Naive thymus-derived CD8-positive, alpha-beta T cell (primary cell): ENCODE measurements around the gene DCPS. TPM values are rescaled to one million over a fixed set of nuclear protein-coding genes. Genes with fewer than 3 reads are reported as not detected.
"Not testable (repeated sequence)": the region's sequence is repeated elsewhere in the genome, so short reads cannot be mapped to it uniquely, and the experiment has no call there.

Experiments used
- ATAC-seq, 2 donors: fragments of 150-1000 bp; cut with Tn5 transposase in 1 of 2; sonication (Bioruptor Pico), chemical (Tn5 transposase) in 1 of 2; 1 replicate in 1 of 2; 2 replicates in 1 of 2; pipeline ENCODE4 v1.10.0; 2021; ENCODE audit warnings: mild to moderate bottlenecking in 2 of 2, moderate library complexity in 2 of 2
- POLR2A ChIA-PET: fragments of 350-600 bp; sonication (Branson Sonifier 250); formaldehyde crosslinking; loops from one replicate; lab custom pipeline; 2021; ENCODE audit warnings: antibody characterized with exemption; lab: Charles Lee
- DNase-seq, 10 donors: peaks; one replicate each; pipeline versions ENCODE4 v3.0.0 to v3.0.0-alpha.2; 2020 to 2022
- H3K27ac Mint-ChIP-seq, 10 donors: one replicate each; pipeline ENCODE4 v1.8.0; 2020 to 2022; ENCODE audit warnings: mild to moderate bottlenecking in 10 of 10, mixed read lengths in 10 of 10, moderate library complexity in 4 of 10, inconsistent platforms in 1 of 10
- H3K27me3 Mint-ChIP-seq, 5 donors: one replicate each; pipeline ENCODE4 v1.8.0; 2021 to 2022; ENCODE audit warnings: mixed read lengths in 5 of 5
- H3K36me3 Mint-ChIP-seq, 3 donors: one replicate each; pipeline ENCODE4 v1.8.0; 2020 to 2022; ENCODE audit warnings: mixed read lengths in 3 of 3, mild to moderate bottlenecking in 2 of 3, inconsistent platforms in 1 of 3
- H3K4me1 Mint-ChIP-seq, 4 donors: one replicate each; pipeline ENCODE4 v1.8.0; 2021 to 2022; ENCODE audit warnings: mixed read lengths in 4 of 4
- H3K4me3 Mint-ChIP-seq, 10 donors: one replicate each; pipeline ENCODE4 v1.8.0; 2020 to 2022; ENCODE audit warnings: mild to moderate bottlenecking in 10 of 10, mixed read lengths in 10 of 10, moderate library complexity in 6 of 10, inconsistent platforms in 1 of 10
- H3K9me3 Mint-ChIP-seq, 9 donors: one replicate each; pipeline ENCODE4 v1.8.0; 2020 to 2022; ENCODE audit warnings: mixed read lengths in 9 of 9, mild to moderate bottlenecking in 3 of 9, inconsistent platforms in 1 of 9, moderate library complexity in 1 of 9
- polyA plus RNA-seq, 3 donors: library from polyadenylated mRNA; unstranded; fragments of 300-500 nt; fragmentation: Illumina TruSeq; gene quantifications; one replicate each; pipeline ENCODE4 v1.2.3, GENCODE V29; 2021
- total RNA-seq, 8 experiments: library from RNA in 2 of 8; stranded (reverse) in 2 of 8; gene quantifications; one replicate each; pipeline ENCODE4 v1.2.3 and lab custom pipeline; 2021 to 2026

Gene DCPS, protein sequence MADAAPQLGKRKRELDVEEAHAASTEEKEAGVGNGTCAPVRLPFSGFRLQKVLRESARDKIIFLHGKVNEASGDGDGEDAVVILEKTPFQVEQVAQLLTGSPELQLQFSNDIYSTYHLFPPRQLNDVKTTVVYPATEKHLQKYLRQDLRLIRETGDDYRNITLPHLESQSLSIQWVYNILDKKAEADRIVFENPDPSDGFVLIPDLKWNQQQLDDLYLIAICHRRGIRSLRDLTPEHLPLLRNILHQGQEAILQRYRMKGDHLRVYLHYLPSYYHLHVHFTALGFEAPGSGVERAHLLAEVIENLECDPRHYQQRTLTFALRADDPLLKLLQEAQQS
- total RNA-seq (10 to 100 TPM; 13.9 to 17.4 TPM), polyA plus RNA-seq (10 to 100 TPM; 36.7 to 47.2 (median 37.3) TPM), total RNA-seq (lab: John Stamatoyannopoulos, UW) (10.3 to 28.7 (median 22.7) reads per million in 6 experiments)

DNA sequence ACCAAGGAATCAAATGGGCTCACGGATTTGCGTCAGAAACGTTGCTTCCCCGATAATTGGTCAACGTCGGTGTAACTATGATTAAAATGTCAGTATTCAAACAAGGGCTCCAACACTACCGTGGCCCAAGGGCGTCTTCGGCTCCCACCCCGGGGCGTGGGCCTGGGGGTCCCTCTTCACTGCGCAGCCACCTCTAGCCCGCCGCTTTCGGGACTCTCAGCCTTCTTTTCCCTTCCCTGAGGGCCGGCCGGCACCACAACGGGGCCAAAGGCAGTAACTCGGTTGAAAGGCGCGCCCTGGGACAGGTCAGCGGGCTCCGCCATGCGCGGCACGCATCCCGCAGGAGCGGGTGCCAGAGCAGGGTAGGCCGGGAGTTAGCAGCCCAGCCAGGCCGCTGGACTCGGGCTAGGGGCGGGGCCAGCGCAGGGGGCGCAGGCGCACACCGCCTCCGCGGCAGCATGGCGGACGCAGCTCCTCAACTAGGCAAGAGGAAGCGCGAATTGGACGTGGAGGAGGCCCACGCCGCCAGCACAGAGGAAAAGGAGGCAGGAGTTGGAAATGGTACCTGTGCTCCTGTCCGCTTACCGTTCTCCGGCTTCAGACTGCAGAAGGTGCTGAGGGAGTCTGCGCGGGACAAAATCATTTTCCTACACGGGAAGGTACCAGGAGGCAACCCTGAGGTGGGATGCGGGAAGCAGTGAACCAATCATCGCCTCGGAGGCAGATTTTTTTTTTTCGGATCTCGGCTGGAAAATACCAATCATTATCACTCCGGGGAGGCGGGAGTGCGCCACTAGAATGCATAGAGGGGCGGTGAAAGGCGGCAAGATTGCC lies at the start of gene DCPS:
DCPS (plus strand) TSS at position 438 of the 834 bp plus-strand sequence; CDS start at position 459, 21 bp downstream.
- Mint-ChIP-seq H3K4me3 (peak within 1 kb of the TSS; percentile 88 to 99 (median 96)), H3K9me3 (no peaks in the 10 kb centered on the region), H3K27me3 (no peaks in the 10 kb centered on the region), H3K4me1 (peaks cover 16 to 45% (median 38%) of the 10 kb centered on the region in 4 donors), H3K36me3 (peaks cover 0 to 25% (median 5%) of the 10 kb centered on the region in 3 donors), H3K27ac (peak within 1 kb of the TSS; percentile 89 to 99 (median 98))
- POLR2A ChIA-PET = interaction anchor here (0.6 to 2.8 kb wide), 12 partner anchors 9 to 733 kb away, joined by 3 to 28 read pairs (median 4); partner anchors contain the start of genes FOXRED1, PUS3, SRPRA and TIRAP
- DNase-seq = peak; percentile 78 to 88 (median 86)
- peak; percentile 98 for ATAC-seq

DNA sequence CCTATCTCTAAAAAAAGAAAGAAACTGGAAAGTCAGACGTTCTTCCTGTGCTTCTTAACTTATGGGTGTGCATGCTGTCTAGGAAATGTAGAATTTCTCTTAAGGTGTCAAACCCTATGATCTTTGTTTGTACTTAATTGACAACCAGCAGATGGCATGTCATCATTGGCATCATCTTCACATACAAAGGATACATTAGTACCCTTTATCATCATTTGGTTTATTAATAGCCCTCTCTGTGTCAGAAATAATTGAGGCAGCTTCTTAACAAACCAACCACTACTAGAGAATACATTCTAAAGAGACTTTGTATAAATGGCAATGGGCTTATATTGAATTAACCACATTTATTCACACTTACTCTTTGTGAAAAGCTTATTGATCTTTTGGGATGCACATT lies 49.0 kb upstream of the DCPS start:
- POLR2A ChIA-PET = no interaction called here
- no peaks in the 10 kb centered on the region for H3K9me3 Mint-ChIP-seq
- H3K4me3 Mint-ChIP-seq = no peak overlapping the region
- H3K4me1 Mint-ChIP-seq = peaks cover 0 to 3% (median 0%) of the 10 kb centered on the region in 4 donors
- peaks cover 0 to 33% (median 4%) of the 10 kb centered on the region in 3 donors for H3K36me3 Mint-ChIP-seq
- H3K27me3 Mint-ChIP-seq = no peaks in the 10 kb centered on the region
- DNase-seq (no peak), ATAC-seq (no peak)
- H3K27ac Mint-ChIP-seq = peak overlapping the region in 3 of 10 donors; percentile 22 to 46 (median 24)

DNA sequence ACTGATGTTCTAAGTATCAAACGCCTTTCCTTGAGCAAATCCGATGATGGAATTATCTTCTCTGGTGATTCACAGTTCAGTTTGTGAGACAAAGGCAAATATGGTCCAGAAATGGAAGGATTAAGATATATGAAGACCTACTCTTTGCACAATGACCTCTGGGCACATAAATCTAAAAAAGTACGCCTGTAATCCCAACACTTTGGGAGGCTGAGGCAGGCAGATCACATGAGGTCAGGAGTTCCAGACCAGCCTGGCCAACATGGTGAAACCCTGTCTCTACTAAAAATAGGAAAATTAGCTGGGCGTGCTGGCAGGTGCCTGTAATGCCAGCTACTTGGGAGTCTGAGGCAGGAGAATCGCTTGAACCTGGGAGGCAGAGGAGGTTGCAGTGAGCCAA lies 48.4 kb upstream of the DCPS start:
- ATAC-seq, DNase-seq, H3K4me3 Mint-ChIP-seq, H3K27me3 Mint-ChIP-seq, H3K9me3 Mint-ChIP-seq, H3K4me1 Mint-ChIP-seq, POLR2A ChIA-PET: not testable (repeated sequence)
- Mint-ChIP-seq H3K27ac (peak overlapping the region in 2 of 10 donors; percentile 46 to 75), H3K36me3 (peaks cover 0 to 36% (median 4%) of the 10 kb centered on the region in 3 donors)

DNA sequence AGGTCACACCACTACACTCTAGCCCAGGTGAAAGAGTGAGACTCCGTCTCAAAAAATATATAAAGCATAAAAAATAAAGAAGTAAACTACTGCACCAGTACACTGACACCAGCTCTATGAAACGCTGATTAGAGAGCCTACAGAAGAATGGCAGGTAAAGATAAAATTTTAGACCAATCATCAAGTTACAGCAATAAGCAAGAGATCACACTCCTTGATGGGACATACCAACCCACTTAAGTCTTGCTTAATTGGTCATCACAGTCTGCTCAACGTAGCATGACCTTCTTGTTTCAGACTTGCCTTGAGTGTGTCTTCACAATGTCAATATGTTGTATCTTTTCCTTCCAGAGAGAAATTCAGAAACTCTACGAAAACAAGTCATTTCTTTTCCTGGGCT lies 47.6 kb upstream of the DCPS start:
- H3K27ac Mint-ChIP-seq = peak overlapping the region in 4 of 10 donors; percentile 25 to 78 (median 36)
- no peaks in the 10 kb centered on the region for H3K27me3 Mint-ChIP-seq
- H3K4me3 Mint-ChIP-seq = no peak overlapping the region
- no peaks in the 10 kb centered on the region for H3K9me3 Mint-ChIP-seq
- peaks cover 0 to 36% (median 4%) of the 10 kb centered on the region in 3 donors for H3K36me3 Mint-ChIP-seq
- ATAC-seq (no peak), DNase-seq (no peak)
- POLR2A ChIA-PET = no interaction called here
- H3K4me1 Mint-ChIP-seq = peaks cover 0 to 3% (median 0%) of the 10 kb centered on the region in 4 donors

DNA sequence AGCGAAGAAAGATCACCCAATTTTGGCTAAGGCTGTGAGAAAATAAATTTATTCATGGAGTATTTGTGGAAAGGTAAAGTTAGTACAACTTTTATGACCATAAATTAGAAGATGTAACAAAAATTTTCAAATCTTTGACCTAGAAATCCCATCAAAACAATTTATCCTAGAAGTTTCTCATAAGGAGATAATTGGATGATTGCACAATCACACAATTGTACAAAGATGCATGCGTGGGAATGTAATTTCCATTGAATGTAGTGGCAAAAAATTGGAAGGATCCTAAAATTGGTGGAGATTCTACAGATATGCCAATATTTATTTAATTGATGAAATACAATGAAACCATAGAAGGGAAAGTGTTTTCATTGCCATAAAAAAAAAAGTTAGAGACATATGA lies 46.7 kb upstream of the DCPS start:
- no peak for ATAC-seq
- no peaks in the 10 kb centered on the region for H3K27me3 Mint-ChIP-seq
- POLR2A ChIA-PET = no interaction called here
- H3K9me3 Mint-ChIP-seq = no peaks in the 10 kb centered on the region
- H3K36me3 Mint-ChIP-seq = peaks cover 0 to 36% (median 4%) of the 10 kb centered on the region in 3 donors
- no peak for DNase-seq
- H3K4me3 Mint-ChIP-seq = no peak overlapping the region
- H3K4me1 Mint-ChIP-seq = peaks cover 0 to 3% (median under 1%) of the 10 kb centered on the region in 4 donors
- H3K27ac Mint-ChIP-seq = peak overlapping the region in 4 of 10 donors; percentile 25 to 78 (median 40)

DNA sequence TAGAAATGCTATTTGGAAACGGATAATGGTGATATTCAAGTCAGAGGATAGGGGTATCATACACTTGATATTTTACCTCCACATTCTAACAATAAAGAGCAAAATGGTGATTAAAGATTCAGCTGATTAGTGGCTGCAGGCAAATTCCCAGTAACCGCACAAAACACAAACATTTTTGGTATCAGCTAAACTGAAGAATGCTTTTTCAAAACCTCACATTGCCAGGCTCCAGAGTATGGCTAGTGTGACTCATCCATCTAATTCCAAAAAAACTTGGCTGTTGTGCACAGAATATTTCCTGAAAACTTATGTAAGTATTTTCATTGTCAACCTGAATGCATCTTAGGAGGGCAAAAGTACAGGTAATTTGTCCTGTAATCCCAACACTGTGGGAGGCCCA lies 46.1 kb upstream of the DCPS start:
- POLR2A ChIA-PET = no interaction called here
- Mint-ChIP-seq H3K27me3 (no peaks in the 10 kb centered on the region), H3K4me3 (no peak overlapping the region), H3K36me3 (peaks cover 0 to 42% (median 4%) of the 10 kb centered on the region in 3 donors), H3K4me1 (peaks cover 0 to 3% (median under 1%) of the 10 kb centered on the region in 4 donors), H3K9me3 (no peaks in the 10 kb centered on the region), H3K27ac (peak overlapping the region in 8 of 10 donors; percentile 18 to 58 (median 30))
- DNase-seq (no peak), ATAC-seq (no peak)

DNA sequence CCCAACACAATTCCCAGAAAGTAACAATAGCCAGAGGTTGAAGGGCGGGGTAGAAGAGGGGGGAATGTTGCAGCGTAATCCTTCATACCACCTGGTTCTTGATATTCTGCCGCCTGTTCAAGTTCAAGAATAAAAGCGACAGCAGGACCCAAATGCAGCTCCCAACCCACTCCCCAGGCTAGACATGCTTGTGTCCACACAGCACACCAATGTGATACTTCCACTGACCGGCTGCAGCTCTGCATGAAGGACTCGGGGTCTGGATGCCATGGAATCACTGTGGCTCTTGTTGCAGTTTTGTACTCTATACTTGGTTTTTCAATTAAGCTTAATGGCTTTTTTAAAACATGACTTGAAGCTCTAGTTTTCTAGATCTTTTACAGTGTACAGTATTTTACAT lies 41.6 kb upstream of the DCPS start:
- Mint-ChIP-seq H3K36me3 (peaks cover 0 to 72% (median 18%) of the 10 kb centered on the region in 3 donors), H3K27me3 (no peaks in the 10 kb centered on the region), H3K4me3 (no peak overlapping the region), H3K4me1 (peaks cover 8 to 15% (median 11%) of the 10 kb centered on the region in 4 donors), H3K27ac (peak overlapping the region in 1 of 10 donors; percentile 1), H3K9me3 (no peaks in the 10 kb centered on the region)
- POLR2A ChIA-PET = interaction anchor here (1.6 kb wide), 1 partner anchor 49 kb away, joined by 3 read pairs; no protein-coding TSS in a partner anchor
- DNase-seq = no peak
- no peak for ATAC-seq

DNA sequence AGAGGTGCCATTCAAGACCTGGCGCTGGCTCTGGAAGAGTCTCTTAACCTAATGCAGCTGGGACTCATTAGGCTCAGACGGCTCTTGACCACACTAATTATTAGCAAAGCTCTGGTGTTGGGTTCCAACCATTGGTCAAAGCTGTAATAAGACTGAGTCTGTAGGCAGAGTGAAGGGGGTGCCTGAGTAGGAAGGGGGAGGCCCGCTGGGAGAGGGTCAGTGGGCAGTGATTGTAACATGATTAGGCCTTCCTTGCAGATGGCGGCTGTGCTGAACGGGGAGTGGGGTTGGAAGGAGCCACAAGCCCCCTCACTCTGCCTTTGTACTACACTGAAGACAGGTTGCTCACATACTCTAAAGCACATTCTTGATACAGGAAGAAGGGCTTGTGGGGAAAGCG lies 40.4 kb upstream of the DCPS start:
- H3K4me1 Mint-ChIP-seq = peaks cover 9 to 24% (median 20%) of the 10 kb centered on the region in 4 donors
- H3K4me3 Mint-ChIP-seq = no peak overlapping the region
- ATAC-seq (no peak), DNase-seq (no peak)
- peak overlapping the region in 4 of 10 donors; percentile 45 to 83 (median 60) for H3K27ac Mint-ChIP-seq
- H3K27me3 Mint-ChIP-seq = no peaks in the 10 kb centered on the region
- POLR2A ChIA-PET = interaction anchor here (1.6 kb wide), 1 partner anchor 50 kb away, joined by 3 read pairs; no protein-coding TSS in a partner anchor
- H3K36me3 Mint-ChIP-seq = peaks cover 0 to 69% (median 18%) of the 10 kb centered on the region in 3 donors
- H3K9me3 Mint-ChIP-seq = no peaks in the 10 kb centered on the region

DNA sequence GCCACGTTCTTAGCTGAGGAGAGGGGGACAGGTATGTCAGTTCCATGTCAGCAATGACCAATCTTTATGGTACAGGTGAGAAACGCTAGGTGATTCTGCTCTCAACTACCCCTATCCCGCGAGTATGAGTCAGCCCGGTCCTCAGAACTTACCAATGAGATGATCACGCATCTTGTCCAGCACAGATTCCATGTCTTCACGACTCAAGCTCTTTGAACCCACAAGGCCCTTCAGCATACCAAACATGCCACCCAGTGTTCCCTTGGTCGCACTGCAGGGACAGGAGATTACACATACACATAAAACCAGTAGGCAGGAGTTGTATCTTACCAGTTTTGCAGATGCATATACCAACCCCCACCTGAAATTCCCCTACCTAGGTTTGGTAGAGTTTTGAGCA lies 38.0 kb upstream of the DCPS start:
- POLR2A ChIA-PET = no interaction called here
- peaks cover 0 to 61% (median 18%) of the 10 kb centered on the region in 3 donors for H3K36me3 Mint-ChIP-seq
- no peaks in the 10 kb centered on the region for H3K9me3 Mint-ChIP-seq
- DNase-seq = no peak
- no peak for ATAC-seq
- peaks cover 0 to 1% (median 0%) of the 10 kb centered on the region in 5 donors for H3K27me3 Mint-ChIP-seq
- peak overlapping the region in 4 of 10 donors; percentile 22 to 60 (median 46) for H3K4me3 Mint-ChIP-seq
- H3K4me1 Mint-ChIP-seq = peaks cover 23 to 47% (median 37%) of the 10 kb centered on the region in 4 donors
- peak overlapping the region in 9 of 10 donors; percentile 12 to 98 (median 60) for H3K27ac Mint-ChIP-seq

DNA sequence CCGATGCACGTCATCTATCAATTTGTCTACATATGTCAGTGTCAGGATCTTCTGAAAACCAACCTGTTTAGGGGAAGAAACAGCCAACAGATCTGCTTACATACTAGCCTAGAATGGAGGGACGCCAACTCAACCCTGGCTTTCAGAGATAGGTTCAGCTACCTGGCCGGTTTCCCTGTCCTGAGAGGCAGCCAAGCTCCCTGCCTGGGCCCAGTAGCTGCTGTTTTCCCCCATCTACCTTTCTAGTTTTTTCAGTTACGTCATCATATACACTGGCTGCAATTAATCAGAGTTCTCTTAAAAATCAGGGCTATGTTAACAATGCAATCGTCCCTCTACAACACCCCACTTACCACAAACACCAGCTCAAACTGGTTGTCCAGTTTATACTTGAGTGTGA lies 36.2 kb upstream of the DCPS start:
- Mint-ChIP-seq H3K27ac (peak overlapping the region; percentile 95 to 99 (median 98)), H3K4me1 (peaks cover 24 to 49% (median 42%) of the 10 kb centered on the region in 4 donors), H3K27me3 (peaks cover 0 to 1% (median 0%) of the 10 kb centered on the region in 5 donors), H3K4me3 (peak overlapping the region; percentile 95 to 98 (median 97)), H3K36me3 (peaks cover 0 to 54% (median 18%) of the 10 kb centered on the region in 3 donors), H3K9me3 (no peaks in the 10 kb centered on the region)
- ATAC-seq = no peak
- no peak for DNase-seq
- POLR2A ChIA-PET = interaction anchor here (1.0 to 6.6 kb wide), 5 partner anchors 9 to 56 kb away, joined by 4 to 91 read pairs (median 9); partner anchors contain the start of genes DCPS, FAM118B, RPUSD4 and TIRAP

DNA sequence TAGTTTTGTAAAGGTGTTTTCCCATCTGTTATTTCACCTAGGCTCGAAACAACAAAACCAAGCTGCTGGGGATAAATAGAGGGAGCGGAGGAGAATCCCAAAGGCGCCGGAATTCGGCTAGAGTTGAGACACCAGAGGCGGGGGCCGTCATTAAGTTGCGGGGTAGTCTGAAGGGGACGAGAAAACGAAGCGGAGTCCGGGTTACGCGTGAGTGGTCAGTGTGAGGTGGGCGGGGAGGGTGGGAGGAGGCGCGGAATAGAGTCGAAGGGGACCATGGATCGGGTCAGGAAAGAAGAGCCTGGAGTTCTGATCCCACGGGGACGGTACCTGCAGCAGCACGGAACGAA lies 35.5 kb upstream of the DCPS start:
- Mint-ChIP-seq H3K27me3 (peaks cover 0 to 1% (median 0%) of the 10 kb centered on the region in 5 donors), H3K27ac (peak overlapping the region; percentile 95 to 99 (median 98)), H3K4me1 (peaks cover 24 to 49% (median 42%) of the 10 kb centered on the region in 4 donors), H3K9me3 (no peaks in the 10 kb centered on the region), H3K36me3 (peaks cover 0 to 52% (median 18%) of the 10 kb centered on the region in 3 donors), H3K4me3 (peak overlapping the region; percentile 95 to 98 (median 97))
- ATAC-seq = no peak
- POLR2A ChIA-PET = interaction anchor here (0.5 to 6.6 kb wide), 12 partner anchors 10 to 643 kb away, joined by 3 to 91 read pairs (median 5); partner anchors contain the start of genes CHEK1, DCPS, FAM118B and HYLS1
- no peak for DNase-seq
